ENCODE data around the gene AGAP9. TPM values are rescaled to one million over a fixed set of nuclear protein-coding genes. Genes with fewer than 3 reads are reported as not detected.

AGAP9 gene
- total RNA-seq, 2 donors from 2014 or later, result 3.3 to 19.7 TPM

- TF ChIP-seq POLR2A (IDR thresholded peaks at IDR 0.05), result no peak
- TF ChIP-seq CTCF (IDR thresholded peaks at IDR 0.05), result no peak
- intact Hi-C loops (cut with DNase I), result no loop called here
- DNase-seq, result no peak
- Histone ChIP-seq H3K4me1 (no peaks in the 10 kb centered on the region), H3K27me3 (no peaks in the 10 kb centered on the region), H3K4me3 (no peak overlapping the region), H3K27ac (no peak overlapping the region), H3K9me3 (no peaks in the 10 kb centered on the region), H3K36me3 (replicated peaks in 1 of 2; ENCODE audit: insufficient read depth in 1 of 2, low read depth in 2 of 2) (no peaks in the 10 kb centered on the region)
- WGBS, 2 donors, result 62 to 84% methylated on average over 4 of the region's 4 CpGs
- no peak for ATAC-seq
Observed at GRCh38 chr10:47458466-47459154, 64.8 kb downstream of the AGAP9 start.

GRCh38 chr10:47457826-47458225 lies 65.6 kb downstream of the AGAP9 start:
- no peaks in the 10 kb centered on the region for H3K36me3 ChIP-seq (replicated peaks in 1 of 2; ENCODE audit: insufficient read depth in 1 of 2, low read depth in 2 of 2)
- no peak for TF ChIP-seq CTCF (IDR thresholded peaks at IDR 0.05)
- no peak for TF ChIP-seq POLR2A (IDR thresholded peaks at IDR 0.05)
- no peaks in the 10 kb centered on the region for H3K9me3 ChIP-seq
- no peak overlapping the region for H3K4me3 ChIP-seq
- no peak overlapping the region for H3K27ac ChIP-seq
- ATAC-seq (no peak), DNase-seq (peak in 1 of 4 donors; percentile 2)
- intact Hi-C loops (cut with DNase I), result no loop called here
- H3K4me1 ChIP-seq, result no peaks in the 10 kb centered on the region
- 87 to 92% methylated on average over 1 of the region's 1 CpG for WGBS, 2 donors
- no peaks in the 10 kb centered on the region for H3K27me3 ChIP-seq

GRCh38 chr10:47457528-47457820 lies 66.0 kb downstream of the AGAP9 start:
- Histone ChIP-seq H3K4me3 (no peak overlapping the region), H3K27ac (no peak overlapping the region), H3K27me3 (no peaks in the 10 kb centered on the region), H3K36me3 (replicated peaks in 1 of 2; ENCODE audit: insufficient read depth in 1 of 2, low read depth in 2 of 2) (no peaks in the 10 kb centered on the region), H3K9me3 (no peaks in the 10 kb centered on the region), H3K4me1 (no peaks in the 10 kb centered on the region)
- DNase-seq (no peak), ATAC-seq (no peak)
- intact Hi-C loops (cut with DNase I), result no loop called here
- TF ChIP-seq CTCF (IDR thresholded peaks at IDR 0.05) (no peak), POLR2A (IDR thresholded peaks at IDR 0.05) (no peak)
- 88 to 100% methylated on average over 1 of the region's 1 CpG for WGBS, 2 donors

- no peaks in the 10 kb centered on the region for H3K9me3 ChIP-seq
- no peaks in the 10 kb centered on the region for H3K36me3 ChIP-seq (replicated peaks in 1 of 2; ENCODE audit: insufficient read depth in 1 of 2, low read depth in 2 of 2)
- H3K4me1 ChIP-seq, result no peaks in the 10 kb centered on the region
- ATAC-seq (no peak), DNase-seq (peak in 1 of 4 donors; percentile 17)
- WGBS, 2 donors, result 59 to 65% methylated on average over 4 to 6 of the region's 6 CpGs
- no peaks in the 10 kb centered on the region for H3K27me3 ChIP-seq
- TF ChIP-seq POLR2A (IDR thresholded peaks at IDR 0.05), result no peak
- TF ChIP-seq CTCF (IDR thresholded peaks at IDR 0.05), result no peak
- no peak overlapping the region for H3K27ac ChIP-seq
- H3K4me3 ChIP-seq, result no peak overlapping the region
- intact Hi-C loops (cut with DNase I), result no loop called here
Observed at GRCh38 chr10:47456794-47457527, 66.5 kb downstream of the AGAP9 start.

Data from body of pancreas (tissue), 4 donors.